Epithelial cell of prostate (primary cell): ENCODE results near the gene KRT85.
"Not testable (repeated sequence)": the region's sequence is repeated elsewhere in the genome, so short reads cannot be mapped to it uniquely, and the experiment has no call there.

Experiments used
- DNase-seq: peaks from one replicate; pipeline ENCODE4 v3.0.0-alpha.2; 2011; ENCODE audit warnings: low read depth, low spot score
- H3K27ac ChIP-seq: fragments of 450-650 bp; 2 replicates; pipeline ENCODE4 v1.5.1; 2017; ENCODE audit warnings: mild to moderate bottlenecking

KRT85 gene

GRCh38 chr12:52331833-52332232 lies 35.4 kb downstream of the KRT85 start:
- no peak for DNase-seq
- no peak overlapping the region for H3K27ac ChIP-seq

- H3K27ac ChIP-seq: no peak overlapping the region
- DNase-seq: no peak
Observed at GRCh38 chr12:52331039-52331438, 36.2 kb downstream of the KRT85 start.

- peak overlapping the region; percentile 55 for H3K27ac ChIP-seq
- DNase-seq: no peak
Observed at GRCh38 chr12:52327830-52328500, 39.3 kb downstream of the KRT85 start.

- peak; percentile 94 for DNase-seq
- peak overlapping the region; percentile 55 for H3K27ac ChIP-seq
Observed at GRCh38 chr12:52327052-52327829, 40.0 kb downstream of the KRT85 start.

- DNase-seq: no peak
- no peak overlapping the region for H3K27ac ChIP-seq
Observed at GRCh38 chr12:52324153-52324444, 43.2 kb downstream of the KRT85 start.

GRCh38 chr12:52323416-52324152 lies 43.7 kb downstream of the KRT85 start:
- no peak for DNase-seq
- H3K27ac ChIP-seq: no peak overlapping the region

GRCh38 chr12:52323001-52323400 lies 44.3 kb downstream of the KRT85 start:
- DNase-seq: no peak
- H3K27ac ChIP-seq: no peak overlapping the region

- no peak for DNase-seq
- no peak overlapping the region for H3K27ac ChIP-seq
Observed at GRCh38 chr12:52322069-52322468, 45.2 kb downstream of the KRT85 start.

- no peak for DNase-seq
Observed at GRCh38 chr12:52321418-52321817, 45.9 kb downstream of the KRT85 start.

GRCh38 chr12:52320784-52321400 lies 46.4 kb downstream of the KRT85 start, which contains the start of gene KRT83:
TSS of gene KRT83 (minus strand) at chr12:52321398. CDS start at chr12:52321335, 63 bp downstream.
- no peak for DNase-seq
- no peak within 1 kb of the TSS for H3K27ac ChIP-seq

More at GRCh38 chr12:52321418-52321817, 45.9 kb downstream of the KRT85 start:
- no peak overlapping the region for H3K27ac ChIP-seq

GRCh38 chr12:52319097-52319496 lies 48.2 kb downstream of the KRT85 start:
- no peak for DNase-seq
- no peak overlapping the region for H3K27ac ChIP-seq

- no peak overlapping the region for H3K27ac ChIP-seq
- no peak for DNase-seq
Observed at GRCh38 chr12:52318241-52318990, 48.9 kb downstream of the KRT85 start.

- DNase-seq: no peak
- no peak overlapping the region for H3K27ac ChIP-seq
Observed at GRCh38 chr12:52317468-52318052, 49.7 kb downstream of the KRT85 start.

GRCh38 chr12:52316701-52317100 lies 50.6 kb downstream of the KRT85 start:
- no peak overlapping the region for H3K27ac ChIP-seq
- no peak for DNase-seq

GRCh38 chr12:52316290-52316689 lies 51.0 kb downstream of the KRT85 start:
- H3K27ac ChIP-seq: no peak overlapping the region
- no peak for DNase-seq

GRCh38 chr12:52315721-52316120 lies 51.6 kb downstream of the KRT85 start:
- H3K27ac ChIP-seq, DNase-seq: not testable (repeated sequence)

GRCh38 chr12:52314511-52314910 lies 52.8 kb downstream of the KRT85 start:
- no peak for DNase-seq
- H3K27ac ChIP-seq: no peak overlapping the region

GRCh38 chr12:52313926-52314325 lies 53.4 kb downstream of the KRT85 start:
- no peak for DNase-seq
- no peak overlapping the region for H3K27ac ChIP-seq

GRCh38 chr12:52313461-52313860 lies 53.8 kb downstream of the KRT85 start:
- no peak for DNase-seq
- H3K27ac ChIP-seq: no peak overlapping the region

GRCh38 chr12:52312086-52312485 lies 55.2 kb downstream of the KRT85 start:
- no peak for DNase-seq
- no peak overlapping the region for H3K27ac ChIP-seq
